ENCODE measurements around the gene DOCK9. TPM values are rescaled to one million over a fixed set of nuclear protein-coding genes. Genes with fewer than 3 reads are reported as not detected.
"Not testable (repeated sequence)": the region's sequence is repeated elsewhere in the genome, so short reads cannot be mapped to it uniquely, and the experiment has no call there.

DOCK9 gene
- total and polyA plus RNA-seq, 4 donors = 48.8 to 193 (median 133) TPM

- DNase-seq = no peak
- WGBS, 2 donors = 95 to 96% methylated on average over 12 of the region's 12 CpGs
- H3K36me3 ChIP-seq (ENCODE audit: control insufficient read depth in 4 of 4, insufficient read depth in 4 of 4, low read length in 4 of 4) = peaks cover 0 to 9% (median 0%) of the 10 kb centered on the region in 4 donors
These were observed 161.5 kb downstream of the DOCK9 start for GRCh38 chr13:98816406-98816805.

GRCh38 chr13:98813993-98814392, 163.9 kb downstream of the DOCK9 start:
- H3K27ac ChIP-seq (ENCODE audit: low read depth in 1 of 2, low read length in 1 of 2) = no peak overlapping the region
- ATAC-seq (ENCODE audit: insufficient read depth, low FRiP score) (no peak), DNase-seq (no peak)
- no peaks in the 10 kb centered on the region for H3K4me1 ChIP-seq (ENCODE audit: control insufficient read depth in 5 of 5, insufficient read depth in 5 of 5, low read length in 5 of 5)
- no peak overlapping the region for H3K9ac ChIP-seq (ENCODE audit: insufficient read depth in 1 of 2, low read length in 2 of 2)
- 87 to 91% methylated on average over 3 of the region's 3 CpGs for WGBS, 2 donors
- H3K36me3 ChIP-seq (ENCODE audit: control insufficient read depth in 4 of 4, insufficient read depth in 4 of 4, low read length in 4 of 4) = peaks cover 0 to 18% (median 4%) of the 10 kb centered on the region in 4 donors
- H3K4me3 ChIP-seq = no peak overlapping the region
- H3K9me3 ChIP-seq (ENCODE audit: control insufficient read depth in 4 of 4, insufficient read depth in 3 of 4, low read length in 3 of 4) = no peaks in the 10 kb centered on the region
- H3K27me3 ChIP-seq (ENCODE audit: control insufficient read depth in 3 of 3, insufficient read depth in 3 of 3, low read length in 2 of 3) = no peaks in the 10 kb centered on the region
- TF ChIP-seq, protein P1, sequence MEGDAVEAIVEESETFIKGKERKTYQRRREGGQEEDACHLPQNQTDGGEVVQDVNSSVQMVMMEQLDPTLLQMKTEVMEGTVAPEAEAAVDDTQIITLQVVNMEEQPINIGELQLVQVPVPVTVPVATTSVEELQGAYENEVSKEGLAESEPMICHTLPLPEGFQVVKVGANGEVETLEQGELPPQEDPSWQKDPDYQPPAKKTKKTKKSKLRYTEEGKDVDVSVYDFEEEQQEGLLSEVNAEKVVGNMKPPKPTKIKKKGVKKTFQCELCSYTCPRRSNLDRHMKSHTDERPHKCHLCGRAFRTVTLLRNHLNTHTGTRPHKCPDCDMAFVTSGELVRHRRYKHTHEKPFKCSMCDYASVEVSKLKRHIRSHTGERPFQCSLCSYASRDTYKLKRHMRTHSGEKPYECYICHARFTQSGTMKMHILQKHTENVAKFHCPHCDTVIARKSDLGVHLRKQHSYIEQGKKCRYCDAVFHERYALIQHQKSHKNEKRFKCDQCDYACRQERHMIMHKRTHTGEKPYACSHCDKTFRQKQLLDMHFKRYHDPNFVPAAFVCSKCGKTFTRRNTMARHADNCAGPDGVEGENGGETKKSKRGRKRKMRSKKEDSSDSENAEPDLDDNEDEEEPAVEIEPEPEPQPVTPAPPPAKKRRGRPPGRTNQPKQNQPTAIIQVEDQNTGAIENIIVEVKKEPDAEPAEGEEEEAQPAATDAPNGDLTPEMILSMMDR (IDR thresholded peaks at IDR 0.05; ENCODE audit: control extremely low read depth, extremely low read depth) = no peak

More at GRCh38 chr13:98816406-98816805, 161.5 kb downstream of the DOCK9 start:
- Histone ChIP-seq H3K9me3 (ENCODE audit: control insufficient read depth in 4 of 4, insufficient read depth in 3 of 4, low read length in 3 of 4) (no peaks in the 10 kb centered on the region), H3K27me3 (ENCODE audit: control insufficient read depth in 3 of 3, insufficient read depth in 3 of 3, low read length in 2 of 3) (no peaks in the 10 kb centered on the region), H3K27ac (ENCODE audit: low read depth in 1 of 2, low read length in 1 of 2) (no peak overlapping the region), H3K9ac (ENCODE audit: insufficient read depth in 1 of 2, low read length in 2 of 2) (no peak overlapping the region), H3K4me1 (ENCODE audit: control insufficient read depth in 5 of 5, insufficient read depth in 5 of 5, low read length in 5 of 5) (peaks cover 0 to 16% (median 8%) of the 10 kb centered on the region in 5 donors), H3K4me3 (no peak overlapping the region)
- TF ChIP-seq, protein P1 (IDR thresholded peaks at IDR 0.05; ENCODE audit: control extremely low read depth, extremely low read depth) = no peak
- ATAC-seq (ENCODE audit: insufficient read depth, low FRiP score) = no peak

DNA sequence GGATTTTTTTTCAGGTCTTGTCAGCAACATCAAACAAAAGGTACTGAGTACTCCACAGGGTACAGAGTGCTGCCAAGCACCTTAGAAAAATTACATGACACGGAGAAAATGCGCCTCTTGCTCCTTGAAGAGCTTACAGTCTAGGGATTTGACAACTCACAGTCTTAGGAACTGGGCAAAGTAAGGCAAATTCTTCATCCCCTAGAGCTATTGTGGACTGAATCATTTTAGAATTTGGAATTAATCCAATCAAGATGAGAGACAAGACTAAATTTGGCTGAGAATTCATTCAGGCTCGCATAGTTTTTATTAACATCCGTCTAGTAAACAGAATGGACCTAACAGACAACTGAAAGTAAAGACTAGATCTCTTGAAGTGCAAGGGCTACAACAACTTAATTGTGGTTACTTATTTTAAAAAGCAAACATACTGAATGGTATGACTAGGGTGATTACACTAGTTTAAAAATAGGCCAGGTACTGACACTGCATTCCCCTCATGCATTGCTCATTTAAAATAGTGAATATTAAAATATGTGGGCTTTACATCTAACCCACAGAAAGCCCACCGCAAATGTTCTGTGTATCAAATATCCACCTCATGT, 165.6 kb downstream of the DOCK9 start:
- not testable (repeated sequence) for H3K27me3 ChIP-seq (ENCODE audit: control insufficient read depth in 3 of 3, insufficient read depth in 3 of 3, low read length in 2 of 3); H3K9ac ChIP-seq (ENCODE audit: insufficient read depth in 1 of 2, low read length in 2 of 2); H3K4me3 ChIP-seq; H3K9me3 ChIP-seq (ENCODE audit: control insufficient read depth in 4 of 4, insufficient read depth in 3 of 4, low read length in 3 of 4); DNase-seq; H3K4me1 ChIP-seq (ENCODE audit: control insufficient read depth in 5 of 5, insufficient read depth in 5 of 5, low read length in 5 of 5); H3K27ac ChIP-seq (ENCODE audit: low read depth in 1 of 2, low read length in 1 of 2)
- 71 to 73% methylated on average over 1 of the region's 5 CpGs for WGBS, 2 donors
- ATAC-seq (ENCODE audit: insufficient read depth, low FRiP score) = peak; percentile 24
- H3K36me3 ChIP-seq (ENCODE audit: control insufficient read depth in 4 of 4, insufficient read depth in 4 of 4, low read length in 4 of 4) = peaks cover 0 to 19% (median 4%) of the 10 kb centered on the region in 4 donors

DNA sequence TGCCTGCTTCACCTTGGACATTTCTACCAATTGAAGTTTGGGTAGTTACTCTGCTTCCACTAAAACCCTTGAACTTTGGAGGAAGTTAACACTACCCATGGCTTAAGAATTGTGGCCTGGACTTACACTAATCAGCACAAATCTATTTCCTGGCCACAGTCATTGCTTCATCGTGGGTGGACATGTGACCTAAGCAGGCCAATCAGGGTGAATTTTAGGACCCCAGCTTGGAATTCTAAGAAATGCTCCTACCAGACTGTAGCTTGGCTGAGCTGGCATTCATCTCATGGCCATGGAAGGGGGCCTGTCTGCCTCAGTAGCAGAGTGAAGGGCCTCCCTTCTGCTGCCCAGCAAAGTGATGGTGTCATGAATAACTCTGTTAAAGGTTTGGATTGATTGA, 167.1 kb downstream of the DOCK9 start:
- H3K36me3 ChIP-seq (ENCODE audit: control insufficient read depth in 4 of 4, insufficient read depth in 4 of 4, low read length in 4 of 4) = peaks cover 0 to 24% (median 4%) of the 10 kb centered on the region in 4 donors
- no peak overlapping the region for H3K27ac ChIP-seq (ENCODE audit: low read depth in 1 of 2, low read length in 1 of 2)
- no peak for ATAC-seq (ENCODE audit: insufficient read depth, low FRiP score)
- H3K4me1 ChIP-seq (ENCODE audit: control insufficient read depth in 5 of 5, insufficient read depth in 5 of 5, low read length in 5 of 5) = no peaks in the 10 kb centered on the region
- TF ChIP-seq, protein P1 (IDR thresholded peaks at IDR 0.05; ENCODE audit: control extremely low read depth, extremely low read depth) = no peak
- H3K9me3 ChIP-seq (ENCODE audit: control insufficient read depth in 4 of 4, insufficient read depth in 3 of 4, low read length in 3 of 4) = no peaks in the 10 kb centered on the region
- H3K9ac ChIP-seq (ENCODE audit: insufficient read depth in 1 of 2, low read length in 2 of 2) = no peak overlapping the region
- no peak overlapping the region for H3K4me3 ChIP-seq
- DNase-seq = no peak
- 41 to 58% methylated on average over 1 of the region's 1 CpG for WGBS, 2 donors
- no peaks in the 10 kb centered on the region for H3K27me3 ChIP-seq (ENCODE audit: control insufficient read depth in 3 of 3, insufficient read depth in 3 of 3, low read length in 2 of 3)

Measured in lung (tissue), 12 donors.